Fibroblast of skin of right biceps (primary cell): ENCODE measurements around the gene CD7.
"Not testable (repeated sequence)": the region's sequence is repeated elsewhere in the genome, so short reads cannot be mapped to it uniquely, and the experiment has no call there.

Source experiments
- DNase-seq: peaks from one replicate; pipeline ENCODE4 v3.0.0-alpha.2; 2013

The CD7 gene

GRCh38 chr17:82317394-82318168 is at the start of gene CD7:
Gene CD7, minus strand, starts transcription at chr17:82317608. Its CDS starts 113 bp downstream, at chr17:82317495.
- no peak for DNase-seq

GRCh38 chr17:82366749-82367148 is 49.3 kb upstream of the CD7 start:
- no peak for DNase-seq

- DNase-seq: no peak
These were observed 48.3 kb upstream of the CD7 start for GRCh38 chr17:82365606-82366295.

GRCh38 chr17:82361885-82362633 is 44.7 kb upstream of the CD7 start:
- no peak for DNase-seq

GRCh38 chr17:82359451-82360074 is 42.2 kb upstream of the CD7 start:
- DNase-seq: not testable (repeated sequence)

- peak; percentile 27 for DNase-seq
These were observed 41.3 kb upstream of the CD7 start, which contains the start of gene TEX19 for GRCh38 chr17:82358465-82359350. Gene TEX19, plus strand, starts transcription at chr17:82359247. Its CDS starts 2,904 bp downstream, at chr17:82362151.

GRCh38 chr17:82357394-82357793 is 40.0 kb upstream of the CD7 start:
- DNase-seq: no peak

GRCh38 chr17:82356845-82357355 is 39.5 kb upstream of the CD7 start:
- DNase-seq: no peak

GRCh38 chr17:82355770-82356427 is 38.5 kb upstream of the CD7 start:
- DNase-seq: peak; percentile 48

- DNase-seq: no peak
These were observed 37.4 kb upstream of the CD7 start for GRCh38 chr17:82354804-82355308.

GRCh38 chr17:82353484-82353883 is 36.1 kb upstream of the CD7 start:
- DNase-seq: no peak

GRCh38 chr17:82351713-82352488 is 34.5 kb upstream of the CD7 start:
- peak; percentile 77 for DNase-seq

- DNase-seq: no peak
These were observed 33.9 kb upstream of the CD7 start for GRCh38 chr17:82351254-82351712.

GRCh38 chr17:82350182-82351030 is 33.0 kb upstream of the CD7 start:
- DNase-seq: no peak

- DNase-seq: peak; percentile 63
These were observed 31.9 kb upstream of the CD7 start for GRCh38 chr17:82349287-82349701.

GRCh38 chr17:82348866-82349265 is 31.5 kb upstream of the CD7 start:
- no peak for DNase-seq

GRCh38 chr17:82348434-82348833 is 31.0 kb upstream of the CD7 start:
- DNase-seq: no peak

- DNase-seq: not testable (repeated sequence)
These were observed 30.6 kb upstream of the CD7 start for GRCh38 chr17:82347994-82348393.
